Gastroesophageal sphincter (tissue), 2 donors: Measurements from ENCODE around the gene C1orf122.

ENCODE experiments used
- EP300 ChIP-seq: sonication (generic); formaldehyde crosslinking; IDR thresholded peaks from one replicate; pipeline ENCODE4 v1.6.1; 2017; ENCODE audit warnings: antibody characterized with exemption, mild to moderate bottlenecking
- POLR2AphosphoS5 ChIP-seq: sonication (generic); formaldehyde crosslinking; IDR thresholded peaks from one replicate; pipeline ENCODE4 v1.6.1; 2017; ENCODE audit warnings: antibody characterized with exemption

DNA sequence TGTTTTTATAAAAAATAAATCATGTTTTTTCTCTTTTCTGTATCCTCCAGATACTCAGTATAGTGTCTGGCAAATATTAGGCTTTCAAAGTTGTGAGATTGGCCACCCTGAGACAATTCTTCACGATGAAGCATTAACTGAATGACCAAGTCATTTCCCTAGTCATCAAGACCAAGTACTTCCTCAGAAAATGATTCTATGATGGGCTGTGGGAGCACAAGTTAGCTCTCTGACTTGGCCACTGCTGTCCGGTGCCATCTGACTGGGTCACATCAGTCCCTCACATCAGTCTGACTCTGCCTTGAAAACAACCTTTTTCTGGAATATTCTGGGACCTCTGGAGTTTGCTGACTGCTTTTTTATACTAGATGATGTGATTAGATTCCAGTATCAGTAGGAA, 13.9 kb downstream of the C1orf122 start:
- no peak for TF ChIP-seq EP300
- TF ChIP-seq POLR2AphosphoS5: no peak
